A549 (cell line): ENCODE data around the gene DCXR.

Experiments used
- CEBPB ChIP-seq, 2 experiments: fragments of >200 bp in 1 of 2; sonication (Bioruptor Twin) in 1 of 2; formaldehyde crosslinking in 1 of 2; IDR thresholded peaks; 2 replicates each; pipeline ENCODE4 v1.6.1; 2012 to 2016
- CHD2 ChIP-seq: fragments of 150-350 bp; IDR thresholded peaks from 2 replicates; pipeline ENCODE4 v1.6.1; 2014; ENCODE audit warnings: low read length; ENCODE audit not compliant: partially characterized antibody
- EP300 ChIP-seq, 2 experiments: fragments of >200 bp; sonication (Bioruptor Twin); formaldehyde crosslinking; IDR thresholded peaks; 2 replicates in 1 of 2; 3 replicates in 1 of 2; pipeline ENCODE4 v1.6.1; 2016 to 2017
- HDAC2 ChIP-seq: fragments of 200-600 bp; sonication (generic); IDR thresholded peaks from 2 replicates; pipeline ENCODE4 v1.6.1; 2016
- MAFK ChIP-seq: fragments of 450-650 bp; IDR thresholded peaks from 2 replicates; pipeline ENCODE4 v1.6.1; 2014; ENCODE audit not compliant: partially characterized antibody
- POLR2A ChIP-seq: IDR thresholded peaks from 2 replicates; pipeline ENCODE4 v1.6.1; 2012; ENCODE audit warnings: mild to moderate bottlenecking, low read length
- RAD21 ChIP-seq, 2 experiments: fragments of >200 bp in 1 of 2; sonication (Bioruptor Twin) in 1 of 2; formaldehyde crosslinking in 1 of 2; IDR thresholded peaks in 1 of 2; conservative IDR thresholded peaks in 1 of 2; 2 replicates in 1 of 2; 3 replicates in 1 of 2; pipeline ENCODE4 v1.6.1; 2012 to 2018; ENCODE audit warnings: inconsistent platforms in 1 of 2
- RCOR1 ChIP-seq: fragments of 150-350 bp; IDR thresholded peaks from 2 replicates; pipeline ENCODE4 v1.6.1; 2014; ENCODE audit warnings: antibody characterized with exemption, low read length, low read depth
- TF ChIP-seq, protein P1 (sequence below): fragments of >200 bp; sonication (Bioruptor Twin); formaldehyde crosslinking; IDR thresholded peaks from 3 replicates; pipeline ENCODE4 v1.5.1; 2016
- TF ChIP-seq, protein P2 (sequence below): IDR thresholded peaks from 2 replicates; pipeline ENCODE4 v1.6.1; 2012

DNA sequence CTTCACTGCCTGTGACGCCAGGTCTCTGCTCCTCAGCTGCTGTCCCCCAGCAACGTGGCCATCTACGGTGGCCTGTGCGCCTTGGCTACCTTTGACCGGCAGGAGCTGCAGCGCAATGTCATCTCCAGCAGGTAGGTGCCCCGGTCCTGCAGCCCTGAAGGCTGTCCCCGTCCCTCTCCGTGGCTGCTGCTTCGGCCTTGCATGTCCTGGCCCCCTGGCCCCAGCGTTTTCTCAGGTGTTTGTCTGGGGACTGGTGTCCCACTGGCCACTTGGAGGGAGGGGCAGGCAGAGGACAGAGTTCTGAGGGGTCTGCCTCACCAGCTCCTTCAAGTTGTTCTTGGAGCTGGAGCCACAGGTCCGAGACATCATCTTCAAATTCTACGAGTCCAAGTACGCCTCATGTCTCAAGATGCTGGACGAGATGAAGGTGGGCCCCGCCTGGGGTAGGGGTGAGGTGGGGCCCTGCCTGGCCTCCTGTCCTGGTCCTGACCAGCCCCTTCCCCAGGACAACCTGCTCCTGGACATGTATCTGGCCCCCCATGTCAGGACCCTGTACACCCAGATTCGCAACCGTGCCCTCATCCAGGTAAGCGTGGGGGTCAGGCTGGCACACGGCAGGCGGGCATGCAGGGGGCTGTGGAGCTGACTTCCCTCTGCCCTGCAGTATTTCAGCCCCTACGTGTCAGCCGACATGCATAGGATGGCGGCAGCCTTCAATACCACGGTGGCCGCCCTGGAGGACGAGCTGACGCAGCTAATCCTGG lies 18.6 kb upstream of the DCXR start:
- TF ChIP-seq, protein P1, sequence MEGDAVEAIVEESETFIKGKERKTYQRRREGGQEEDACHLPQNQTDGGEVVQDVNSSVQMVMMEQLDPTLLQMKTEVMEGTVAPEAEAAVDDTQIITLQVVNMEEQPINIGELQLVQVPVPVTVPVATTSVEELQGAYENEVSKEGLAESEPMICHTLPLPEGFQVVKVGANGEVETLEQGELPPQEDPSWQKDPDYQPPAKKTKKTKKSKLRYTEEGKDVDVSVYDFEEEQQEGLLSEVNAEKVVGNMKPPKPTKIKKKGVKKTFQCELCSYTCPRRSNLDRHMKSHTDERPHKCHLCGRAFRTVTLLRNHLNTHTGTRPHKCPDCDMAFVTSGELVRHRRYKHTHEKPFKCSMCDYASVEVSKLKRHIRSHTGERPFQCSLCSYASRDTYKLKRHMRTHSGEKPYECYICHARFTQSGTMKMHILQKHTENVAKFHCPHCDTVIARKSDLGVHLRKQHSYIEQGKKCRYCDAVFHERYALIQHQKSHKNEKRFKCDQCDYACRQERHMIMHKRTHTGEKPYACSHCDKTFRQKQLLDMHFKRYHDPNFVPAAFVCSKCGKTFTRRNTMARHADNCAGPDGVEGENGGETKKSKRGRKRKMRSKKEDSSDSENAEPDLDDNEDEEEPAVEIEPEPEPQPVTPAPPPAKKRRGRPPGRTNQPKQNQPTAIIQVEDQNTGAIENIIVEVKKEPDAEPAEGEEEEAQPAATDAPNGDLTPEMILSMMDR: no peak
- TF ChIP-seq POLR2A: no peak
- no peak for TF ChIP-seq EP300 (IDR thresholded peaks at IDR 0.05)
- TF ChIP-seq CHD2: no peak
- no peak for TF ChIP-seq RAD21 (conservative IDR thresholded peaks at IDR 0.05 in 1 of 2, IDR thresholded peaks at IDR 0.05 in 1 of 2)
- no peak for TF ChIP-seq MAFK
- TF ChIP-seq, protein P2, sequence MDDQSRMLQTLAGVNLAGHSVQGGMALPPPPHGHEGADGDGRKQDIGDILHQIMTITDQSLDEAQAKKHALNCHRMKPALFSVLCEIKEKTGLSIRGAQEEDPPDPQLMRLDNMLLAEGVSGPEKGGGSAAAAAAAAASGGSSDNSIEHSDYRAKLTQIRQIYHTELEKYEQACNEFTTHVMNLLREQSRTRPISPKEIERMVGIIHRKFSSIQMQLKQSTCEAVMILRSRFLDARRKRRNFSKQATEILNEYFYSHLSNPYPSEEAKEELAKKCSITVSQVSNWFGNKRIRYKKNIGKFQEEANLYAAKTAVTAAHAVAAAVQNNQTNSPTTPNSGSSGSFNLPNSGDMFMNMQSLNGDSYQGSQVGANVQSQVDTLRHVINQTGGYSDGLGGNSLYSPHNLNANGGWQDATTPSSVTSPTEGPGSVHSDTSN: no peak
- TF ChIP-seq CEBPB (IDR thresholded peaks at IDR 0.05): no peak
- no peak for TF ChIP-seq RCOR1
- no peak for TF ChIP-seq HDAC2
